NCI-H2196 treated with DMSO at 0.1 percent for 48 hours (cell line): Measurements from ENCODE around the gene PIM3.
"Not testable (repeated sequence)": the region's sequence is repeated elsewhere in the genome, so short reads cannot be mapped to it uniquely, and the experiment has no call there.

Experiments
- DNase-seq: peaks from one replicate; lab custom pipeline; 2025; ENCODE audit not compliant: unreplicated experiment; lab: John Stamatoyannopoulos, UW

The PIM3 gene

GRCh38 chr22:49981799-49982198, 21.2 kb downstream of the PIM3 start:
- DNase-seq, result not testable (repeated sequence)

- DNase-seq, result no peak
Measured at GRCh38 chr22:49983148-49984042, 22.8 kb downstream of the PIM3 start.

- no peak for DNase-seq
Measured at GRCh38 chr22:49986325-49986724, 25.8 kb downstream of the PIM3 start.

GRCh38 chr22:49989826-49990225, 29.3 kb downstream of the PIM3 start:
- not testable (repeated sequence) for DNase-seq

GRCh38 chr22:49991167-49991566, 30.6 kb downstream of the PIM3 start:
- DNase-seq, result no peak

- no peak for DNase-seq
Measured at GRCh38 chr22:49991907-49992533, 31.4 kb downstream of the PIM3 start.

- DNase-seq, result no peak
Measured at GRCh38 chr22:49992921-49993648, 32.5 kb downstream of the PIM3 start.

- DNase-seq, result no peak
Measured at GRCh38 chr22:49993649-49994360, 33.2 kb downstream of the PIM3 start.

GRCh38 chr22:49994361-49995040, 33.9 kb downstream of the PIM3 start:
- DNase-seq, result no peak

- no peak for DNase-seq
Measured at GRCh38 chr22:49995041-49995360, 34.4 kb downstream of the PIM3 start.

- DNase-seq, result no peak
Measured at GRCh38 chr22:49995361-49996118, 35.0 kb downstream of the PIM3 start.

GRCh38 chr22:49996119-49996517, 35.5 kb downstream of the PIM3 start:
- DNase-seq, result no peak

GRCh38 chr22:49996518-49997250, 36.1 kb downstream of the PIM3 start:
- no peak for DNase-seq

GRCh38 chr22:49997251-49997599, 36.7 kb downstream of the PIM3 start:
- DNase-seq, result no peak

GRCh38 chr22:49997932-49998717, 37.6 kb downstream of the PIM3 start:
- no peak for DNase-seq

GRCh38 chr22:49998718-49999062, 38.1 kb downstream of the PIM3 start:
- no peak for DNase-seq

- no peak for DNase-seq
Measured at GRCh38 chr22:49999063-49999945, 38.7 kb downstream of the PIM3 start.
